ENCODE results near the gene OR10J5. TPM values are rescaled to one million over a fixed set of nuclear protein-coding genes. Genes with fewer than 3 reads are reported as not detected.
"Not testable (repeated sequence)": the region's sequence is repeated elsewhere in the genome, so short reads cannot be mapped to it uniquely, and the experiment has no call there.

OR10J5 gene
- total RNA-seq, 1 experiment from 2014 or later: not detected

DNA sequence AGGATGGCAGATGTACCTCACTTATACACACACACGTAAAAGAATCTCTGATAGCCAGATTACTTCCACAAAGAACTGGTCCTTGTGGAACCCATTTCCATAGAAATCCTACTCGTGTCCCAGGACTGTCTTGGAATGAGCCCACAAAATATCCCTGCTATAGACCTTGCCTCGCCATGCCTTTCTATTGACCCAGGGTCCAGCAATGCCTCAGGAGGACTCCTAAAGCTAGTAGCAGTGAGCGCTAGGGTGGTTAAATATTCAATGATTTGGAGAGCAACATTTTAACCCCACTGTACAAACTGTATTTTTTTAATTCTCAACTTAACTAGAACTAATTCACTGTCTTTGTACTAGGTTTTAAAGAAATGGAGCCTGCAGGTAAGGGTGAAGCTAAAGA, 26.9 kb downstream of the OR10J5 start:
- no peaks in the 10 kb centered on the region for H3K36me3 ChIP-seq
- H3K27me3 ChIP-seq: no peaks in the 10 kb centered on the region
- DNase-seq: no peak
- H3K4me3 ChIP-seq: no peak overlapping the region
- H3K9me3 ChIP-seq (replicated peaks): no peaks in the 10 kb centered on the region
- H3K27ac ChIP-seq: no peak overlapping the region
- H3K4me1 ChIP-seq: no peaks in the 10 kb centered on the region

DNA sequence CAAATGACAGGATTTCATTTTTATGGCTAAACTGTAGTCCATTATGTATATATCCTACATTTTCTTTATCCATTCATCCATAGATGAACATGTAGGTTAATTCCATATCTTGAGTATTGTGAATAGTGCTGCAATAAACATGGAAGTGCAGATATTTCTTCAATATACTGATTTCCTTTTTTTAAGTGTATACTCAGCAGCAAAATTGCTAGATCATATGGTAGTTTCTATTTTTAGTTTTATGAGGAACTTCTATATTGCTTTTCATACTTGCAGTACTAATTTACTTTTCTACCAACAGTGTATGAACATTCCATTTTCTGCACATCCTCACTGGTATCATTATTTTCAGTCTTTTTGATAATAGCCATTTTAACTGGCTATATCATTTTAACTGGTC, 30.1 kb downstream of the OR10J5 start:
- DNase-seq: no peak
- no peaks in the 10 kb centered on the region for H3K27me3 ChIP-seq
- no peaks in the 10 kb centered on the region for H3K36me3 ChIP-seq
- H3K4me3 ChIP-seq: no peak overlapping the region
- no peak overlapping the region for H3K27ac ChIP-seq
- no peaks in the 10 kb centered on the region for H3K4me1 ChIP-seq
- H3K9me3 ChIP-seq (replicated peaks): no peaks in the 10 kb centered on the region

DNA sequence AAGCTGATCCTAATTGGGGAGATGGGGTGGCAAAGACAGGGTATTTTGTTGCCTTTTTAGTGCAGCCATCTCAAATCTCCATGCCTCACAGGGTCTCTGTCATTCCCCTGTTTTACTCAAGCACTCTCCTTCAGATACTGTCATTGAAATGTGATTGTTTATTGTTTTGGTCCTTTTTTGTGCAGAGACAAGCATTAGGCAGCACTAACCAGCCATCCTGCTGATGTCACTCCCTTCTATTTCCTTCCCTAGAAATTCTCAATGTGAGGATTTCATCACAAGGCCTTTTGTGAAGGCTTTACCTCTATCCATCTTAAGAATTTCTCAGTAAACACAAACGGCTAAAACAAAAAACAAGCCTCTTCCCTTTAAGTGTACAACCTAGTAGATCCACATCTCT, 34.7 kb downstream of the OR10J5 start:
- Histone ChIP-seq H3K4me3 (no peak overlapping the region), H3K36me3 (no peaks in the 10 kb centered on the region), H3K27ac (no peak overlapping the region), H3K4me1 (no peaks in the 10 kb centered on the region), H3K27me3 (no peaks in the 10 kb centered on the region), H3K9me3 (replicated peaks) (no peaks in the 10 kb centered on the region)
- no peak for DNase-seq

DNA sequence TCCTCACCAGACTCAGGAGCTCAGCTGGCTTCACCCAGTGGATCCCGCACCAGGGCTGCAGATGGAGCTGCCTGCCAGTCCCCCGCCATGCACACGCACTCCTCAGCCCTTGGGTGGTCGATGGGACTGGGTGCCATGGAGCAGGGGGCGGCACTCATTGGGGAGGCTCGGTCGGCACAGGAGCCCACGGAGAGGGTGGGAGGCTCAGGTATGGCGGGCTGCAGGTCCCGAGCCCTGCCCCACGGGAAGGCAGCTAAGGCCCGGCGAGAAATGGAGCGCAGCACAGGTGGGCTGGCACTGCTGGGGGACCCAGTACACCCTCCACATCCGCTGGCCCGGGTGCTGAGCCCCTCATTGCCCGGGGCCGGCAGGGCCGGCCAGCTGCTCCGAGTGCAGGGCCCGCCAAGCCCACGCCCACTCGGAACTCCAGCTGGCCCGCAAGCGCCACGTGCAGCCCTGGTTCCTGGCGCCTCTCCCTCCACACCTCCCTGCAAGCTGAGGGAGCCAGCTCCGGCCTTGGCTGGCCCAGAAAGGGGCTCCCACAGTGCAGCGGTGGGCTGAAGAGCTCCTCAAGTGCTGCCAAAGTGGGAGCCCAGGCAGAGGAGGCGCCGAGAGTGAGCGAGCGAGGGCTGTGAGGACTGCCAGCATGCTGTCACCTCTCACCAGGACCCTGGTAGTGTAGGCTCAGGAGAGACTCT, 41.1 kb downstream of the OR10J5 start:
- not testable (repeated sequence) for H3K9me3 ChIP-seq (replicated peaks); DNase-seq; H3K27me3 ChIP-seq; H3K4me1 ChIP-seq; H3K36me3 ChIP-seq; H3K4me3 ChIP-seq; H3K27ac ChIP-seq

DNA sequence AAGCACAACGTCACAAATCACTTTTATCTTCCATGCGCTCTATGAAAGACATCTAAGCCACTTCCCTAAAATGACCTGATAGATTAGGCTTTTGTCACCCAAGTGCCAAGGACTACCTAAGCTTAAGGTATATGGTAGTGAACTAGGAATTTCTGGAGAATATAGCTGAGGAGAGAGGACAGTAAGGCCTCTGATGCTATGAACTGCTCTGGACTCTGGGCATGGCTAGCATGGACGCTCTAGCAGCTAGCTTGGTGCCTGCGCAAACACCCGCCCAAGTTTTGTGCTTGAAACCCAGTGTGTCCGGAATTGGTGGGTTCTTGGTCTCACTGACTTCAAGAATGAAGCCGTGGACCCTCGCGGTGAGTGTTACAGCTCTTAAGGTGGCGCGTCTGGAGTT, 42.5 kb downstream of the OR10J5 start:
- no peak overlapping the region for H3K27ac ChIP-seq
- no peak overlapping the region for H3K4me3 ChIP-seq
- no peaks in the 10 kb centered on the region for H3K27me3 ChIP-seq
- H3K36me3 ChIP-seq: no peaks in the 10 kb centered on the region
- H3K4me1 ChIP-seq: no peaks in the 10 kb centered on the region
- DNase-seq: no peak
- no peaks in the 10 kb centered on the region for H3K9me3 ChIP-seq (replicated peaks)

DNA sequence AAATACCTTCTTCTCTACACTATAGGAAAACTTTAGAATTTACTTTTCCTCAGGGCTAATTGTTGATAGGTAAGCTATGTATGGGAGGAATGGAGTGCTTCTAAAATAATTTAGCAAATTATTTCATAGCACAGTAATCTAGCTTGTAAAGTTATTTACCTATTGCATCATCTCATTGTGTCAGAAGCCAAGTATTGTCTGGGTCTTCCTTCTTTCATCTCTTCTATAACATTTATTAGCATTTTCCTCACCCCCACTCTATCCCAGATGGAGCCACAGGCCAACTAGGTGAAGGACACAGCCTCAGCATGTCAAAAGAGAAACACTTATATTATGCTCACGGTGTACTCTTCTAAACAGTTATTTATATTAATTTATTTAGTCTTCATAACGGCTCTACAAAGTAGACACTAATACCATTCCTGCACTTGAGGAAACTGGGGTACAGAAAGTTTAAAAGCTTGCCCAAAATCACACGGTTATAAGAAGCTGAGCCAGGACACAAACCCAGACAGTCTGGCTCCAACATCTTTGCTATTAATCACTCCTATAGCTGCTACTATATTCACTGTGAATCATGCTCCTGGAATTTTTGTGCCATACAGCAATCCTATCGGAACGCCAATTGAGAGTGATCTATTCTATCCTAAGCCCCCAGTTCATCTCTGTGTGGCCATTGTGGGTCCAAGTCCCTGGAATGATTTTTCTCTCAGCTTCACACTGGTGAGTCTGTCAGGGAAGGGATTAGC, 43.1 kb downstream of the OR10J5 start:
- Histone ChIP-seq H3K4me1 (no peaks in the 10 kb centered on the region), H3K27me3 (no peaks in the 10 kb centered on the region), H3K9me3 (replicated peaks) (no peaks in the 10 kb centered on the region), H3K27ac (no peak overlapping the region), H3K4me3 (no peak overlapping the region), H3K36me3 (no peaks in the 10 kb centered on the region)
- no peak for DNase-seq

Other genes with a start within 250 kb of the OR10J5 start
- not detected in 2 replicates for gene FCER1A, start 233.7 kb downstream of the OR10J5 start, total RNA-seq (2014; rRNA removed; shearing (Covaris generic))
- gene OR10J4, start 103.8 kb downstream of the OR10J5 start, total RNA-seq (2014; rRNA removed; shearing (Covaris generic)): not detected in 2 replicates
- gene OR10J1, start 96.3 kb downstream of the OR10J5 start, total RNA-seq (2014; rRNA removed; shearing (Covaris generic)): not detected in 2 replicates
- gene APCS, start 51.8 kb upstream of the OR10J5 start, total RNA-seq (2014; rRNA removed; shearing (Covaris generic)): not detected in 2 replicates
- not detected in 2 replicates for gene CRP, start 178.6 kb upstream of the OR10J5 start, total RNA-seq (2014; rRNA removed; shearing (Covaris generic))
- not detected in 2 replicates for gene DUSP23, start 245.0 kb upstream of the OR10J5 start, total RNA-seq (2014; rRNA removed; shearing (Covaris generic))